ENCODE data around the gene SPDYE1.

The SPDYE1 gene

GRCh38 chr7:44045226-44046014, 47.7 kb downstream of the SPDYE1 start:
- no peak for DNase-seq

- DNase-seq: peak; percentile 36
Measured at GRCh38 chr7:44046321-44047061, 48.8 kb downstream of the SPDYE1 start.

DNA sequence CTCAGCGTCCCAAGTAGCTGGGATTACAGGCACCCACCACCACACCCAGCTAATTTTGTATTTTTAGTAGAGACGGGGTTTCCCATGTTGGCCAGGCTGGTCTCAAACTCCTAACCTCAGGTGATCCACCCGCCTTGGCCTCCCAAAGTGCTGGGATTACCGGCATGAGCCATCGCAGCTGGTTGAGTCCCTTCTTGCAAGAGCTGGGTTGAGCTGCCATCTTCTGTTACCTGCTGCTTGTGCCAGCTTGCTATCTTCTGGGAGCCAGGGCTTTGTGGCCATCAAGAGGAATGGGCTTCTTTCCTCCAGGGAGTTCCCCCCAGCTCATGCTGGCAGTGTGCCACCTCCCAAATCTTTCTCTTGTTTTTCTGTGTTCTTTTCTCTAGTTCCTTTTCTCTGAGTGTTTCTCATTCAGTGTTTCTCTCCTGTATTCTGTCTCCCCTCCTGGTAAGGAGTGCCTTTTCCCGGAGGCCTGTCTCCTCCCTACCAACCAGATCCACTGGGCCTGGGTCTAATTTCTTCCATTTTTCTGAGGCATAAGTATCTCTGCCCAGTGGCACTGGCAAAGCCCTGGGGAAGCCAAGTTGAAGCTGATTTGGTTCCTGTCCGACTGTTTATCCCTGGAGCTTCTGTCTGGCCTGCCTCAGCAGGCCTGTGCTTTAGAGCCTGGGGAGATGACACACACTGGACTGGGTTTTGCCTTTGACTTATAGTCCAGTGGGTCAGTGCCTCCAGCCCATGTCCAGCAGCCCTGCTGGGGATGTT, 50.5 kb downstream of the SPDYE1 start:
- no peak for DNase-seq

GRCh38 chr7:44050121-44050914, 52.6 kb downstream of the SPDYE1 start:
- DNase-seq: no peak

GRCh38 chr7:44050915-44051560, 53.3 kb downstream of the SPDYE1 start:
- no peak for DNase-seq

- DNase-seq: no peak
Measured at GRCh38 chr7:44051611-44052220, 54.0 kb downstream of the SPDYE1 start.

DNA sequence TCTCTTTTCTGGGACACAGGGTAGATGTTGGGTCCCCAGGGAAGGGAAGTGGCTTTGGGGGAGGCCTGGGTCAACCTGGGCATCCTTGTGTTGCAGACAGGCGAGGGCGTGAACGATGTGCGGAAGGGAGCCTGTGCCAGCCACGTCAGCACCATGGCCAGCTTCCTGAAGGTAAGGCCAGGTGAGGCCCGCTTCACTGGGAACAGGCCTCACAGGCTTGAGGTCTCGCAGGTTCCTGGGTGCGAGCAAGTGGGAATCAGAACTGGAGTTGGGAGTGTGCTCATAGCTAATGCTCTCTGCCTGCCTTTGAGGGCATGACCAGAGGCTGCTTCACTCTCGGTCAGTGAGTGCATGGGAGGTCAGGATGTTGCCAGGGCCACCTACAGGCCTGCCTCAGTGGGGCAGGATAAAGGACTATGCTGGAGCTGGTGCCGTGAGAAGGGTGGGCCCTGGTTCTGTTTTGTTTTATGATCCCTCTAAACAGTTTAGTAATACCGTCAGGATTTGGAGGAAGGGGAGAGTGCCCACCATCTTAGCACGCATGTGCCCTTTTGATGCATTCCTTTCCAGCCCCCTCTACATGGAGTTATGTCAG, 55.2 kb downstream of the SPDYE1 start:
- no peak for DNase-seq

GRCh38 chr7:44056681-44057080, 59.0 kb downstream of the SPDYE1 start:
- no peak for DNase-seq

- no peak for DNase-seq
Measured at GRCh38 chr7:44057181-44057848, 59.6 kb downstream of the SPDYE1 start.

GRCh38 chr7:44057849-44058758, 60.4 kb downstream of the SPDYE1 start:
- DNase-seq: no peak

DNA sequence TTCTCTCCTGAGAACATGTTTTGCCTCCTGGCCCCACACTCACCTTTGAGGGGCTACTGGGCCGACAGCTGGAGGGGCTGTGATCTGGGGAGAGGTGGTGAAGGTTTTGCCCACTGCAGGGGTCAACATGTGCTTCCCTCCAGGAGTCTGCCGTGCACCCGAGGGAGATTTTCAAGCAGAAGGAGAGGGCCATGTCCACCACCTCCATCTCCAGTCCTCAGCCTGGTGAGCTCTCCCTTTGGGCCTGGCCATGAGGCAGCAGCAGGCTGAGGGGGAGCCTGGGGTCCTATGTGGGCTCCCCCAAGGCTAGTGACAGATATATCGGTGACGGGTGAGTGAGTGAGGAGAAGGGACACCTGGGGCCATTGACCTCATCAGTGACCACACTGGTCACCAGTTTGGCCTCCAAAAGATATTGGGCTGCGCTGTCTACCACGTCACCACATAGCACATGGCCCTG, 61.1 kb downstream of the SPDYE1 start:
- no peak for DNase-seq

GRCh38 chr7:44059219-44060090, 61.8 kb downstream of the SPDYE1 start:
- DNase-seq: no peak

All from activated CD4-positive, alpha-beta T cell treated with anti-CD3 and anti-CD28 coated beads, Interleukin-2, amount 50 U/mL, for 1 hour (primary cell).